Gastroesophageal sphincter (tissue), 3 donors: Measurements from ENCODE around the gene PRADC1.

Experiments used
- CTCF ChIP-seq, 4 experiments: fragments of 200-600 bp in 2 of 4; fragments of 450-650 bp in 2 of 4; sonication (generic) in 1 of 4; IDR thresholded peaks; one replicate each; pipeline ENCODE4 v1.5.1; 2017 to 2019; ENCODE audit warnings: antibody characterized with exemption in 4 of 4, mild to moderate bottlenecking in 2 of 4, moderate library complexity in 2 of 4
- EP300 ChIP-seq: sonication (generic); formaldehyde crosslinking; IDR thresholded peaks from one replicate; pipeline ENCODE4 v1.6.1; 2017; ENCODE audit warnings: antibody characterized with exemption, mild to moderate bottlenecking
- POLR2A ChIP-seq, 2 donors: fragments of 450-650 bp; IDR thresholded peaks; one replicate each; pipeline ENCODE4 v1.6.1; 2017; ENCODE audit warnings: antibody characterized with exemption in 2 of 2, mild to moderate bottlenecking in 2 of 2, moderate library complexity in 1 of 2
- POLR2AphosphoS5 ChIP-seq: sonication (generic); formaldehyde crosslinking; IDR thresholded peaks from one replicate; pipeline ENCODE4 v1.6.1; 2017; ENCODE audit warnings: antibody characterized with exemption

- no peak for TF ChIP-seq CTCF (IDR thresholded peaks at IDR 0.05)
- TF ChIP-seq POLR2AphosphoS5: no peak
- no peak for TF ChIP-seq POLR2A (IDR thresholded peaks at IDR 0.05)
- TF ChIP-seq EP300: no peak
Measured at GRCh38 chr2:73197579-73197978, 35.5 kb downstream of the PRADC1 start.
